ENCODE results near the gene C12orf56. TPM values are rescaled to one million over a fixed set of nuclear protein-coding genes. Genes with fewer than 3 reads are reported as not detected.

Gene C12orf56
- total RNA-seq, 2 experiments from 2014 or later, result not detected

DNA sequence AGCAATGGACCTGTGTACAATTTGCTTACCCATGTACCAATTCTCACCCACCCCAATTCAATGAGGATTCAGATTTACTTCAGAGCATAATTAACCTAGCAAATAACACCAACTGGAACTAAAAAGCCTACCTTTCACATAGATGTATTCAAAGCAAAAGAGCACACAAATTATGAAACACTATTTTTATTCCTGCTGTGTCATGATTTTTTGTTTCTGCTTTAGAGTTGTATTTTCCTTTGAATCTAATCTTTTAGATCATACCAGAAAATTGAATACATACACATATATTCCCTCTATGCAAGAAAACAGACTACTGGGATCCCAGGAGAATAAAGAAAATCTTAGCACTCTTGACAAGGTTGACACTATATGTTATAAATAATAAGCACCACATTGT, 174.3 kb downstream of the C12orf56 start:
- CTCF ChIA-PET, result interaction anchor here (0.5 to 1.2 kb wide), 4 partner anchors 9 to 1194 kb away, joined by 3 to 4 read pairs (median 4); no protein-coding TSS in a partner anchor

More for the DNA sequence above, 174.3 kb downstream of the C12orf56 start:
- Mint-ChIP-seq H3K4me1 (peaks cover 31% of the 10 kb centered on the region), H3K9me3 (no peaks in the 10 kb centered on the region), H3K27me3 (no peaks in the 10 kb centered on the region), H3K27ac (no peak overlapping the region), H3K36me3 (ENCODE audit: low read depth) (peaks cover 18% of the 10 kb centered on the region), H3K4me3 (no peak overlapping the region)
- DNase-seq, result no peak
- POLR2A ChIA-PET, result no interaction called here

Other genes starting within 250 kb of the C12orf56 start
- 1 to 10 TPM; 8.4 to 8.7 TPM for gene KICS2, start 168.5 kb downstream of the C12orf56 start, total RNA-seq
- 10 to 100 TPM; 88.2 to 93.4 TPM for gene XPOT, start 13.6 kb upstream of the C12orf56 start, total RNA-seq
- gene TBK1, start 61.4 kb upstream of the C12orf56 start, total RNA-seq, result 10 to 100 TPM; 22.7 to 24.1 TPM
- gene RASSF3, start 219.7 kb upstream of the C12orf56 start, total RNA-seq, result 100 to 1,000 TPM; 114 to 115 TPM